ENCODE data around the gene GARIN3.
A peak's percentile ranks its signal among the peaks of the same experiment; 100 is the strongest.

The GARIN3 gene

DNA sequence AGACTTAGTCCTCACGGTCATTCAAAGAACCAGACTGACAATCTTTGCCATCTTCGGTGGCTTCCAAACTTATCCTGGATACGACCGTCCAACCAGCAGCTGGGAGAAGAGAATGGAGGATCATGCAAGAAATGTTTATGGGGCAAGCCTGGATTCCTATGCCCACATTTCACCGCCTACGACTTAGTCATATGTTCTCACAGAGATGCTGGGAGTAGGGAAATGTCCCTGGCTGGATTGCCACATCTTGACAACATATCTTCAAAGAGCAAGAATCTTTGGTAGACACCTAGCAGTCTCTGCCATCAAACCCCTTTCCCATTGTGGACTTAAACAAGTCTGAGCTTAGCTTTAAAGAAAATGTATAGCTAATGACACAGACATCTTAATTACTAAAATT, 28.4 kb downstream of the GARIN3 start (continued):
- TF ChIP-seq, protein P1, sequence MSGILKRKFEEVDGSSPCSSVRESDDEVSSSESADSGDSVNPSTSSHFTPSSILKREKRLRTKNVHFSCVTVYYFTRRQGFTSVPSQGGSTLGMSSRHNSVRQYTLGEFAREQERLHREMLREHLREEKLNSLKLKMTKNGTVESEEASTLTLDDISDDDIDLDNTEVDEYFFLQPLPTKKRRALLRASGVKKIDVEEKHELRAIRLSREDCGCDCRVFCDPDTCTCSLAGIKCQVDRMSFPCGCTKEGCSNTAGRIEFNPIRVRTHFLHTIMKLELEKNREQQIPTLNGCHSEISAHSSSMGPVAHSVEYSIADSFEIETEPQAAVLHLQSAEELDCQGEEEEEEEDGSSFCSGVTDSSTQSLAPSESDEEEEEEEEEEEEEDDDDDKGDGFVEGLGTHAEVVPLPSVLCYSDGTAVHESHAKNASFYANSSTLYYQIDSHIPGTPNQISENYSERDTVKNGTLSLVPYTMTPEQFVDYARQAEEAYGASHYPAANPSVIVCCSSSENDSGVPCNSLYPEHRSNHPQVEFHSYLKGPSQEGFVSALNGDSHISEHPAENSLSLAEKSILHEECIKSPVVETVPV (CRISPR knock-in tag; IDR thresholded peaks at IDR 0.05), result no peak
- TF ChIP-seq BACH2 (CRISPR knock-in tag; IDR thresholded peaks at IDR 0.05; ENCODE audit: borderline replicate concordance), result no peak
- no peak for TF ChIP-seq ZFP30 (CRISPR knock-in tag; IDR thresholded peaks at IDR 0.05)
- no peak for TF ChIP-seq OSR1 (CRISPR knock-in tag; IDR thresholded peaks at IDR 0.05)
- no peak for TF ChIP-seq ZC3H10 (CRISPR knock-in tag; IDR thresholded peaks at IDR 0.05)
- no peak for TF ChIP-seq GLIS3 (CRISPR knock-in tag; IDR thresholded peaks at IDR 0.05)
- no peak for TF ChIP-seq CSDC2 (CRISPR knock-in tag; IDR thresholded peaks at IDR 0.05)

DNA sequence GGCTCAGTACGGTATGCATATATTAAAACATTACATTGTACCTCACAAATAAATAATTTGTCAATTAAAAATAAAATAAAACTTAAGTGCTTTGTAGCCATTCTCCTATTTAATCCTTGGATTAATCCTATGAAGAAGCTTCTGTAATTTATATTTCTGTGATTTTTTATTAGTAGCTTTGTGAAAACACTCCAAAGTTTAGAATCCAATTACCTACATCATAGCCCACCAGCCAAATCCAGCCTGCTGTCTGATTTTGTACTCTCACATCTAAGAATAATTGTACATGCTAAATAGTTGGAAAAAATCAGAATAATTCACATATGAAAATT, 33.8 kb downstream of the GARIN3 start:
- ATAC-seq, result no peak
- TF ChIP-seq, protein P1 (CRISPR knock-in tag; IDR thresholded peaks at IDR 0.05), result no peak
- TF ChIP-seq ZFP3 (CRISPR knock-in tag; IDR thresholded peaks at IDR 0.05) (no peak), TCF4 (CRISPR knock-in tag; IDR thresholded peaks at IDR 0.05; ENCODE audit: borderline replicate concordance) (no peak), ZNF565 (CRISPR knock-in tag; conservative IDR thresholded peaks at IDR 0.05; ENCODE audit: low read depth) (no peak), RARB (CRISPR knock-in tag; IDR thresholded peaks at IDR 0.05) (no peak)
- TF ChIP-seq, protein P2, sequence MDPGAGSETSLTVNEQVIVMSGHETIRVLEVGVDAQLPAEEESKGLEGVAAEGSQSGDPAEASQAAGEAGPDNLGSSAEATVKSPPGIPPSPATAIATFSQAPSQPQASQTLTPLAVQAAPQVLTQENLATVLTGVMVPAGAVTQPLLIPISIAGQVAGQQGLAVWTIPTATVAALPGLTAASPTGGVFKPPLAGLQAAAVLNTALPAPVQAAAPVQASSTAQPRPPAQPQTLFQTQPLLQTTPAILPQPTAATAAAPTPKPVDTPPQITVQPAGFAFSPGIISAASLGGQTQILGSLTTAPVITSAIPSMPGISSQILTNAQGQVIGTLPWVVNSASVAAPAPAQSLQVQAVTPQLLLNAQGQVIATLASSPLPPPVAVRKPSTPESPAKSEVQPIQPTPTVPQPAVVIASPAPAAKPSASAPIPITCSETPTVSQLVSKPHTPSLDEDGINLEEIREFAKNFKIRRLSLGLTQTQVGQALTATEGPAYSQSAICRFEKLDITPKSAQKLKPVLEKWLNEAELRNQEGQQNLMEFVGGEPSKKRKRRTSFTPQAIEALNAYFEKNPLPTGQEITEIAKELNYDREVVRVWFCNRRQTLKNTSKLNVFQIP (CRISPR knock-in tag; IDR thresholded peaks at IDR 0.05; ENCODE audit: borderline replicate concordance, low read depth), result no peak

DNA sequence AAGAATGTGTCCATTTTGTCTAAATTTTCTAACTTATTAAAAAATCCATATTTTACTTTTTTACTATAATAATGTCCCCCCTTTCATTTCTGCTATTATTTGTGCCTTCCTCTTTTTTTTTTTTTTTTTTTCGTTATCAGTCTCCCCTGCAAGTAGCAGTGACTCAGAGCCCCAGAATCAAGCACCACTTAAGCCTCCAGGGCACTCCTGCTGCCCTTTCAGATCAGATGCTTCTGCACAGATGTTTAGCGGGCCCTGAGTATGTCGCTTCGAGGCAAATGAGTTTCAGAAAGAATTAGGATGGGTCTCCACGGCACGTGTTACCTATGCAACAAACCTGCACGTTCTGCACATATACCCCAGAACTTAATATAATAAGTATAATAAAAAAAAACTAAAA, 35.1 kb downstream of the GARIN3 start:
- 0 out of 3 replicates have a peak, but pooled peaks have one; percentile 26 for ATAC-seq
- TF ChIP-seq ZNF565 (CRISPR knock-in tag; conservative IDR thresholded peaks at IDR 0.05; ENCODE audit: low read depth) (no peak), ZFP30 (CRISPR knock-in tag; IDR thresholded peaks at IDR 0.05) (no peak), GLIS3 (CRISPR knock-in tag; IDR thresholded peaks at IDR 0.05) (no peak), PPARA (CRISPR knock-in tag; IDR thresholded peaks at IDR 0.05; ENCODE audit: borderline replicate concordance) (no peak), RARB (CRISPR knock-in tag; IDR thresholded peaks at IDR 0.05) (no peak), ISL1 (CRISPR knock-in tag; IDR thresholded peaks at IDR 0.05) (no peak), ZFP3 (CRISPR knock-in tag; IDR thresholded peaks at IDR 0.05) (no peak), SNAI2 (CRISPR knock-in tag; IDR thresholded peaks at IDR 0.05) (no peak), ARNTL (CRISPR knock-in tag; IDR thresholded peaks at IDR 0.05; ENCODE audit: borderline replicate concordance, low read depth) (no peak), ESRRG (CRISPR knock-in tag; IDR thresholded peaks at IDR 0.05) (no peak), BACH2 (CRISPR knock-in tag; IDR thresholded peaks at IDR 0.05; ENCODE audit: borderline replicate concordance) (no peak), ZNF70 (CRISPR knock-in tag; IDR thresholded peaks at IDR 0.05) (no peak), TOX (CRISPR knock-in tag; IDR thresholded peaks at IDR 0.05; ENCODE audit: borderline replicate concordance) (no peak)
- TF ChIP-seq, protein P3, sequence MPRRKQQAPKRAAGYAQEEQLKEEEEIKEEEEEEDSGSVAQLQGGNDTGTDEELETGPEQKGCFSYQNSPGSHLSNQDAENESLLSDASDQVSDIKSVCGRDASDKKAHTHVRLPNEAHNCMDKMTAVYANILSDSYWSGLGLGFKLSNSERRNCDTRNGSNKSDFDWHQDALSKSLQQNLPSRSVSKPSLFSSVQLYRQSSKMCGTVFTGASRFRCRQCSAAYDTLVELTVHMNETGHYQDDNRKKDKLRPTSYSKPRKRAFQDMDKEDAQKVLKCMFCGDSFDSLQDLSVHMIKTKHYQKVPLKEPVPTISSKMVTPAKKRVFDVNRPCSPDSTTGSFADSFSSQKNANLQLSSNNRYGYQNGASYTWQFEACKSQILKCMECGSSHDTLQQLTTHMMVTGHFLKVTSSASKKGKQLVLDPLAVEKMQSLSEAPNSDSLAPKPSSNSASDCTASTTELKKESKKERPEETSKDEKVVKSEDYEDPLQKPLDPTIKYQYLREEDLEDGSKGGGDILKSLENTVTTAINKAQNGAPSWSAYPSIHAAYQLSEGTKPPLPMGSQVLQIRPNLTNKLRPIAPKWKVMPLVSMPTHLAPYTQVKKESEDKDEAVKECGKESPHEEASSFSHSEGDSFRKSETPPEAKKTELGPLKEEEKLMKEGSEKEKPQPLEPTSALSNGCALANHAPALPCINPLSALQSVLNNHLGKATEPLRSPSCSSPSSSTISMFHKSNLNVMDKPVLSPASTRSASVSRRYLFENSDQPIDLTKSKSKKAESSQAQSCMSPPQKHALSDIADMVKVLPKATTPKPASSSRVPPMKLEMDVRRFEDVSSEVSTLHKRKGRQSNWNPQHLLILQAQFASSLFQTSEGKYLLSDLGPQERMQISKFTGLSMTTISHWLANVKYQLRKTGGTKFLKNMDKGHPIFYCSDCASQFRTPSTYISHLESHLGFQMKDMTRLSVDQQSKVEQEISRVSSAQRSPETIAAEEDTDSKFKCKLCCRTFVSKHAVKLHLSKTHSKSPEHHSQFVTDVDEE (CRISPR knock-in tag; IDR thresholded peaks at IDR 0.05), result no peak
- TF ChIP-seq, protein P4, sequence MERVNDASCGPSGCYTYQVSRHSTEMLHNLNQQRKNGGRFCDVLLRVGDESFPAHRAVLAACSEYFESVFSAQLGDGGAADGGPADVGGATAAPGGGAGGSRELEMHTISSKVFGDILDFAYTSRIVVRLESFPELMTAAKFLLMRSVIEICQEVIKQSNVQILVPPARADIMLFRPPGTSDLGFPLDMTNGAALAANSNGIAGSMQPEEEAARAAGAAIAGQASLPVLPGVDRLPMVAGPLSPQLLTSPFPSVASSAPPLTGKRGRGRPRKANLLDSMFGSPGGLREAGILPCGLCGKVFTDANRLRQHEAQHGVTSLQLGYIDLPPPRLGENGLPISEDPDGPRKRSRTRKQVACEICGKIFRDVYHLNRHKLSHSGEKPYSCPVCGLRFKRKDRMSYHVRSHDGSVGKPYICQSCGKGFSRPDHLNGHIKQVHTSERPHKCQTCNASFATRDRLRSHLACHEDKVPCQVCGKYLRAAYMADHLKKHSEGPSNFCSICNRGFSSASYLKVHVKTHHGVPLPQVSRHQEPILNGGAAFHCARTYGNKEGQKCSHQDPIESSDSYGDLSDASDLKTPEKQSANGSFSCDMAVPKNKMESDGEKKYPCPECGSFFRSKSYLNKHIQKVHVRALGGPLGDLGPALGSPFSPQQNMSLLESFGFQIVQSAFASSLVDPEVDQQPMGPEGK (CRISPR knock-in tag; IDR thresholded peaks at IDR 0.05; ENCODE audit: borderline replicate concordance), result no peak
- TF ChIP-seq, protein P5, sequence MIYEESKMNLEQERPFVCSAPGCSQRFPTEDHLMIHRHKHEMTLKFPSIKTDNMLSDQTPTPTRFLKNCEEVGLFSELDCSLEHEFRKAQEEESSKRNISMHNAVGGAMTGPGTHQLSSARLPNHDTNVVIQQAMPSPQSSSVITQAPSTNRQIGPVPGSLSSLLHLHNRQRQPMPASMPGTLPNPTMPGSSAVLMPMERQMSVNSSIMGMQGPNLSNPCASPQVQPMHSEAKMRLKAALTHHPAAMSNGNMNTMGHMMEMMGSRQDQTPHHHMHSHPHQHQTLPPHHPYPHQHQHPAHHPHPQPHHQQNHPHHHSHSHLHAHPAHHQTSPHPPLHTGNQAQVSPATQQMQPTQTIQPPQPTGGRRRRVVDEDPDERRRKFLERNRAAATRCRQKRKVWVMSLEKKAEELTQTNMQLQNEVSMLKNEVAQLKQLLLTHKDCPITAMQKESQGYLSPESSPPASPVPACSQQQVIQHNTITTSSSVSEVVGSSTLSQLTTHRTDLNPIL (CRISPR knock-in tag; IDR thresholded peaks at IDR 0.05; ENCODE audit: low read depth), result no peak
- TF ChIP-seq, protein P1 (CRISPR knock-in tag; IDR thresholded peaks at IDR 0.05), result no peak
- TF ChIP-seq, protein P2 (CRISPR knock-in tag; IDR thresholded peaks at IDR 0.05; ENCODE audit: borderline replicate concordance, low read depth), result no peak
